Upper lobe of left lung (tissue), 4 donors: ENCODE results near the gene GLIS1.

Source experiments
- EP300 ChIP-seq, 4 donors: sonication (generic); formaldehyde crosslinking; IDR thresholded peaks; one replicate each; pipeline ENCODE4 v1.5.1; 2017; ENCODE audit warnings: antibody characterized with exemption in 4 of 4, control low read depth in 2 of 4
- POLR2A ChIP-seq, 4 donors: fragments of 450-650 bp; IDR thresholded peaks; one replicate each; pipeline ENCODE4 v1.5.1; 2016 to 2017; ENCODE audit warnings: antibody characterized with exemption in 4 of 4, mild to moderate bottlenecking in 2 of 4
- POLR2AphosphoS5 ChIP-seq, 2 donors: sonication (generic); formaldehyde crosslinking; IDR thresholded peaks; one replicate each; pipeline ENCODE4 v1.5.1; 2017; ENCODE audit warnings: antibody characterized with exemption in 2 of 2
- TF ChIP-seq, protein P1 (sequence below), 6 experiments: fragments of 450-650 bp in 4 of 6; fragments of 200-600 bp in 2 of 6; sonication (generic) in 2 of 6; IDR thresholded peaks; one replicate each; pipeline ENCODE4 v1.5.1; 2016 to 2019; ENCODE audit warnings: antibody characterized with exemption in 6 of 6

DNA sequence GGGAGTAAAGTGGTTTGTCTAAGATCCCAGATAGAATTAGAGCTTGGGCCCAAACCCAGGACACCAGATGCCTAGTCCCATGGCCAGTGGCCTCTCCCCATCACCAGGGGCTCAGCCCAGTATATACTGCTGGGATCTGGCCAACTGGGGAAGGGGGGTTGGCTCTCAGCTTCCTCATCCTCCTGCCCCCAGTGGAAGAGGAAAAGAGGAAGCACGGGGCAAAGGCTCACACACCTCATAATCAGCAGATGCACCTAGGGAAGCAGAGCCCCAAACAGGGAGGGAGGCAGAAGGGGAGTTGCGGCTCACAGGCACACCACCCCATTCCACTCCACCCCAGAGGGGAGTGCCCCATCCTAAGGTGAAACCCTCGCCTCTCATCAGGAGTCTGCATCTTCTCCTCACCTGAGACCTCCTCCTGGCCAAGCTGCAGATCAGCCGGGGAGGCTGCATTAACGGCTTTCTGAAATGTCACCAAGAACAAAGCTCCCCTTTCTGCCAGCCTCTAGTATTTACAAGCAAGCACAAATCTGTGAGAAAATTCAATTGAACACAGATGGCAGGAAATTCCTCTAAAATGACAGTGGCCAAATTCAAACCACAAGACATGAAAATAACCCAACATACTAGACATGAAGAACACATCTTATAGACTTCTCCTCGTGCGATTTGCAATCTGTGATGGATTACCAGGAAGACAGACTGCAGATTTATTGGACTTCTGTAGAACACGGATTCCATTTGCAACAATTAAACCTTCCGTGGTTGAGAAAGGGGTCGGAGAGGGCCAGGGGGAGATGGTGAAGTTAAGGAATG lies 82.8 kb downstream of the GLIS1 start:
- TF ChIP-seq, protein P1, sequence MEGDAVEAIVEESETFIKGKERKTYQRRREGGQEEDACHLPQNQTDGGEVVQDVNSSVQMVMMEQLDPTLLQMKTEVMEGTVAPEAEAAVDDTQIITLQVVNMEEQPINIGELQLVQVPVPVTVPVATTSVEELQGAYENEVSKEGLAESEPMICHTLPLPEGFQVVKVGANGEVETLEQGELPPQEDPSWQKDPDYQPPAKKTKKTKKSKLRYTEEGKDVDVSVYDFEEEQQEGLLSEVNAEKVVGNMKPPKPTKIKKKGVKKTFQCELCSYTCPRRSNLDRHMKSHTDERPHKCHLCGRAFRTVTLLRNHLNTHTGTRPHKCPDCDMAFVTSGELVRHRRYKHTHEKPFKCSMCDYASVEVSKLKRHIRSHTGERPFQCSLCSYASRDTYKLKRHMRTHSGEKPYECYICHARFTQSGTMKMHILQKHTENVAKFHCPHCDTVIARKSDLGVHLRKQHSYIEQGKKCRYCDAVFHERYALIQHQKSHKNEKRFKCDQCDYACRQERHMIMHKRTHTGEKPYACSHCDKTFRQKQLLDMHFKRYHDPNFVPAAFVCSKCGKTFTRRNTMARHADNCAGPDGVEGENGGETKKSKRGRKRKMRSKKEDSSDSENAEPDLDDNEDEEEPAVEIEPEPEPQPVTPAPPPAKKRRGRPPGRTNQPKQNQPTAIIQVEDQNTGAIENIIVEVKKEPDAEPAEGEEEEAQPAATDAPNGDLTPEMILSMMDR (IDR thresholded peaks at IDR 0.05): no peak
- no peak for TF ChIP-seq POLR2A (IDR thresholded peaks at IDR 0.05)
- TF ChIP-seq POLR2AphosphoS5 (IDR thresholded peaks at IDR 0.05): no peak
- TF ChIP-seq EP300 (IDR thresholded peaks at IDR 0.05): no peak
